ENCODE measurements around the gene MSH5.

- no peak for TF ChIP-seq CTCF (IDR thresholded peaks at IDR 0.05)
- no peak for TF ChIP-seq POLR2A (IDR thresholded peaks at IDR 0.05)
Observed at GRCh38 chr6:31708224-31708623, 31.6 kb upstream of the MSH5 start.
